ENCODE results near the gene IGF2BP1.
"Not testable (repeated sequence)": the region's sequence is repeated elsewhere in the genome, so short reads cannot be mapped to it uniquely, and the experiment has no call there.

IGF2BP1 gene

DNA sequence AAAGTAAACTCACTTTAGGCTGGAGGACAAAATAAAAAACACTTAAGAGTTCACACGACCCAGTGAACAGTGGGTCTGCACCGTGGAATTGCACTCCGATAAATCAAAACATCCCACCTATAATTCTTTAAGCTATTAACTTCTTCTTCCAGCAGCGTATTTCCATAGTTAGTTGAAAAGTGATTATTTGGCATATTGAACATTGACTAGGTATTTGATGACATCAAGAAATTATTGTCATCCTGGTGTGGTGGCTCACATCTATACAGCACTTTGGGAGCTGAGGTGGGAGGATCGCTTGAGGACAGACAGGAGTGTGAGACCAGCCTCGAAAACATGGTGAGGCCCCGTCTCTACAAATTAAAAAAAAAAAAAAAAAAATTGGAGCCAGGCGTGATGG lies 23.4 kb downstream of the IGF2BP1 start:
- DNase-seq (ENCODE audit: low spot score) = no peak

- DNase-seq (ENCODE audit: low spot score) = no peak
Measured at GRCh38 chr17:49021095-49021767, 24.0 kb downstream of the IGF2BP1 start.

- DNase-seq (ENCODE audit: low spot score) = no peak
Measured at GRCh38 chr17:49021768-49022103, 24.6 kb downstream of the IGF2BP1 start.

- DNase-seq (ENCODE audit: low spot score) = no peak
Measured at GRCh38 chr17:49022391-49022941, 25.3 kb downstream of the IGF2BP1 start.

DNA sequence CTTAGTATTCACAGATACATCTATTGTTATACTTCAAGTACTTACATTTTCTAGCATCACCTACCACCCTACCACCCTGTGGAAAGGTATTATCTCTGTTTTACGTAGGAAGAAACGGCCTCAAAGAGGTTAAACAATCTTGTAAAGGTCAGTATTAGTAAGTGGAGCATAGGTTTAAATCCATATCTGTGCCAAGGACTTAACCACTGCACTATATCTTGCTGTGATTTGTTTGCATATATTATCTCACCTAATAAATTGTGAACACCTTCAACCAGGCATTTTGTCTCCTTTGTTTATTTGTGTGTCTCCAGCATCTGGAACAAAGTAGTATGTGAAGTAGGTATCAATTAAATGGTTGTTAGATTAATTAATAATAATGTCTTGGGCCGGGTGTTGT lies 27.3 kb downstream of the IGF2BP1 start:
- DNase-seq (ENCODE audit: low spot score) = no peak

DNA sequence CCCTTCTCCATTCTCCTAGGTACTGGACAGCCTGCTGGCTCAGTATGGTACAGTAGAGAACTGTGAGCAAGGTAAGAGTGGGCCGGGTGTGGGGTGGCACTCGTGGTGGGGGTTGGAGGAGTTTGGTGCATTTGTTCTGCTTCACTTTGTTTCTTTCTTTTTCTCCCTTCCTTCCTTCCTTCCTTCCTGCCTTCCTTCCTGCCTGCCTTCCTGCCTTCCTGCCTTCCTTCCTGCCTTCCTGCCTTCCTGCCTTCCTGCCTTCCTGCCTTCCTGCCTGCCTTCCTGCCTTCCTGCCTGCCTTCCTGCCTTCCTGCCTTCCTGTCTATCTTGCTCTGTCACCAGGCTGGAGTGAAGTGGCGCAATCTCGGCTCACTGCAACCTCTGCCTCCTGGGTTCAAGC lies 29.3 kb downstream of the IGF2BP1 start:
- DNase-seq (ENCODE audit: low spot score) = not testable (repeated sequence)

- no peak for DNase-seq (ENCODE audit: low spot score)
Measured at GRCh38 chr17:49028271-49028670, 31.1 kb downstream of the IGF2BP1 start.

GRCh38 chr17:49029801-49030200 lies 32.6 kb downstream of the IGF2BP1 start:
- DNase-seq (ENCODE audit: low spot score) = no peak

- peak; percentile 86 for DNase-seq (ENCODE audit: low spot score)
Measured at GRCh38 chr17:49031965-49032928, 35.1 kb downstream of the IGF2BP1 start.

- DNase-seq (ENCODE audit: low spot score) = peak; percentile 85
Measured at GRCh38 chr17:49035470-49036269, 38.5 kb downstream of the IGF2BP1 start.

GRCh38 chr17:49036270-49036626 lies 39.1 kb downstream of the IGF2BP1 start:
- DNase-seq (ENCODE audit: low spot score) = no peak

- no peak for DNase-seq (ENCODE audit: low spot score)
Measured at GRCh38 chr17:49038138-49038537, 41.0 kb downstream of the IGF2BP1 start.

GRCh38 chr17:49038544-49038943 lies 41.4 kb downstream of the IGF2BP1 start:
- DNase-seq (ENCODE audit: low spot score) = no peak

- DNase-seq (ENCODE audit: low spot score) = not testable (repeated sequence)
Measured at GRCh38 chr17:49039518-49039917, 42.3 kb downstream of the IGF2BP1 start.

- DNase-seq (ENCODE audit: low spot score) = no peak
Measured at GRCh38 chr17:49041527-49041926, 44.3 kb downstream of the IGF2BP1 start.

GRCh38 chr17:49045376-49045775 lies 48.2 kb downstream of the IGF2BP1 start:
- DNase-seq (ENCODE audit: low spot score) = no peak

GRCh38 chr17:49046912-49047311 lies 49.7 kb downstream of the IGF2BP1 start:
- no peak for DNase-seq (ENCODE audit: low spot score)

DNA sequence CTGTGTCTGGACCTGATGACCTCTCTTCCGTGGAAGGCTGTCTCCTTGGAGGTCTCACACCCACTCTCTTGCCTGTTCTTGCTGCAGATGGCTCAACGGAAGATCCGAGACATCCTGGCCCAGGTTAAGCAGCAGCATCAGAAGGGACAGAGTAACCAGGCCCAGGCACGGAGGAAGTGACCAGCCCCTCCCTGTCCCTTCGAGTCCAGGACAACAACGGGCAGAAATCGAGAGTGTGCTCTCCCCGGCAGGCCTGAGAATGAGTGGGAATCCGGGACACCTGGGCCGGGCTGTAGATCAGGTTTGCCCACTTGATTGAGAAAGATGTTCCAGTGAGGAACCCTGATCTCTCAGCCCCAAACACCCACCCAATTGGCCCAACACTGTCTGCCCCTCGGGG lies 52.1 kb downstream of the IGF2BP1 start:
- peak; percentile 37 for DNase-seq (ENCODE audit: low spot score)

DNA sequence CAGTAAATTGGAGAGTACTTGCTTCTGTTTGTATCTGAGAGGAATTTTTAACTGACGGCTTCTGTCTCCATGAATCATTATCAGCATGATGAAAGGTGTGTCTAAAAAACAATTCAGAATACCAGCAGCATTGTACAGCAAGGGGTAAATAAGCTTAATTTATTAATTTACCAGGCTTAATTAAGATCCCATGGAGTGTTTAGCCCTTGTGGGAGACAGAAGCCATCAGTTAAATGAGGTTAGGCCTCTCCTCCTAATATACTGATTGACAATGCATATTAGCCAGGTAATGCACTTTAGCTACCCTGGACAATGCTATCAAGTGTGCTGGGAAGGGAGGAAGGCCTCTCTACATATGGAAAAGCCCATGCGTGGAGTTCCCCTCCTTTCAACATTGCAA lies 53.4 kb downstream of the IGF2BP1 start:
- no peak for DNase-seq (ENCODE audit: low spot score)

DNA sequence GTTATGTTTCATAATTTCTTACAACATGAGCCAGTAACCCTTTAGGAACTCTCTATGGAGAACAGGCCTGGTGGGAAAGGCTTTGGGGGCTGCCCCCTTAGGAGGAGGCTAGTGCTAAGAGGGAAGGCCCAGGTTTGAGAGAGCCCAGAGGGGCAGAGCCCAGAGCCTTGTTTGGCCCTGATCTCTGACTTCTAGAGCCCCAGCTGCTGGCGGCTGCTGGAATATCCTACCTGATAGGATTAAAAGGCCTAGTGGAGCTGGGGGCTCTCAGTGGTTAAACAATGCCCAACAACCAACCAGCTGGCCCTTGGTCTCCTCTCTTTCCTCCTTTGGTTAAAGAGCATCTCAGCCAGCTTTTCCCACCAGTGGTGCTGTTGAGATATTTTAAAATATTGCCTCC lies 54.1 kb downstream of the IGF2BP1 start:
- DNase-seq (ENCODE audit: low spot score) = peak; percentile 33

- DNase-seq (ENCODE audit: low spot score) = peak; percentile 27
Measured at GRCh38 chr17:49053171-49053829, 56.1 kb downstream of the IGF2BP1 start.
